K562 (cell line): ENCODE measurements around the gene COLEC12. TPM values are rescaled to one million over a fixed set of nuclear protein-coding genes. Genes with fewer than 3 reads are reported as not detected.

Experiments
- ATAC-seq: fragments of 200-7000 bp; cut with Tn5 transposase; 3 replicates; pipeline ENCODE4 v1.9.1; 2020; ENCODE audit warnings: moderate library complexity
- BruUV-seq: library from RNA; stranded (reverse); fragments of 400-500 nt; replicated peaks from 2 replicates; lab custom pipeline; 2021; lab: Mats Ljungman, UMichigan
- CTCF ChIA-PET: fragments of 300-600 bp; formaldehyde crosslinking; extraction: SDS; loops from one replicate; lab custom pipeline; 2021; ENCODE audit warnings: low intra/inter-chr PET ratio; lab: Yijun Ruan, JAX
- POLR2A ChIA-PET: fragments of 300-600, 350-650 bp; sonication (Branson Sonifier 250); formaldehyde crosslinking; extraction: SDS; loops from one replicate; lab custom pipeline; 2021; ENCODE audit warnings: antibody characterized with exemption, inconsistent platforms; lab: Yijun Ruan, JAX
- DNase-seq, 4 experiments: peaks; one replicate each; pipeline versions ENCODE4 v3.0.0 to v3.0.0-alpha.2; 2011 to 2018; ENCODE audit warnings: low spot score in 3 of 4, mixed read lengths in 3 of 4; ENCODE audit errors: extremely low read depth in 1 of 4
- FAIRE-seq: peaks from 2 replicates; lab custom pipeline; 2011; peaks lifted over from hg19 to GRCh38; lab: Jason Lieb, UNC
- H2AFZ ChIP-seq: 2 replicates; pipeline ENCODE4 v1.6.0; 2011; ENCODE audit warnings: low read depth, low read length, control low read depth, inconsistent platforms
- H3K27ac ChIP-seq: fragments of 200-600 bp; 3 replicates; pipeline ENCODE4 v1.8.0; 2011; ENCODE audit warnings: low read depth, mild to moderate bottlenecking, control low read depth, inconsistent platforms, low read length, moderate library complexity, mixed read lengths; ENCODE audit errors: extremely low read depth
- H3K27me3 ChIP-seq, 2 experiments: fragments of 300-600 bp in 1 of 2; 2 replicates in 1 of 2; 3 replicates in 1 of 2; pipeline versions ENCODE4 v1.6.0 to v1.8.0; 2011; ENCODE audit warnings: inconsistent platforms in 2 of 2, low read length in 2 of 2, mild to moderate bottlenecking in 1 of 2, mixed read lengths in 1 of 2, moderate library complexity in 1 of 2; ENCODE audit not compliant: control insufficient read depth in 2 of 2, insufficient read depth in 2 of 2
- H3K36me3 ChIP-seq: fragments of 300-600 bp; 3 replicates; pipeline ENCODE4 v1.8.0; 2011; ENCODE audit warnings: mild to moderate bottlenecking, low read length, inconsistent platforms; ENCODE audit not compliant: control insufficient read depth, insufficient read depth
- H3K4me1 ChIP-seq, 2 experiments: fragments of 200-600 bp in 1 of 2; replicated peaks in 1 of 2; 2 replicates in 1 of 2; 3 replicates in 1 of 2; pipeline versions ENCODE4 v1.5.1 to v1.8.0; 2011; ENCODE audit warnings: inconsistent platforms in 2 of 2, low read length in 2 of 2, mild to moderate bottlenecking in 1 of 2, mixed read lengths in 1 of 2, moderate library complexity in 1 of 2; ENCODE audit not compliant: control insufficient read depth in 2 of 2, insufficient read depth in 2 of 2
- H3K4me2 ChIP-seq: 2 replicates; pipeline ENCODE4 v1.6.1; 2011; ENCODE audit warnings: low read length, control low read depth, inconsistent platforms, mixed read lengths; ENCODE audit not compliant: insufficient read depth
- H3K4me3 ChIP-seq: fragments of 200-600 bp; sonication (generic), shearing (Covaris generic); 2 replicates; pipeline ENCODE4 v1.5.1; 2016; ENCODE audit warnings: control low read depth, inconsistent platforms
- H3K79me2 ChIP-seq: fragments of 200-600 bp; 3 replicates; pipeline ENCODE4 v1.8.0; 2011; ENCODE audit warnings: low read length, inconsistent platforms; ENCODE audit not compliant: control insufficient read depth, insufficient read depth
- H3K9ac ChIP-seq, 2 experiments: 2 replicates each; pipeline versions ENCODE4 v1.6.0 to v1.6.1; 2011; ENCODE audit warnings: low read depth in 2 of 2, low read length in 2 of 2, control low read depth in 1 of 2, inconsistent platforms in 1 of 2, mild to moderate bottlenecking in 1 of 2, mixed read lengths in 1 of 2; ENCODE audit not compliant: insufficient read depth in 1 of 2
- H3K9me1 ChIP-seq: one replicate; pipeline ENCODE4 v1.6.0; 2011; ENCODE audit warnings: inconsistent platforms, mild to moderate bottlenecking, low read length, moderate library complexity; ENCODE audit not compliant: control insufficient read depth, insufficient read depth
- H3K9me3 ChIP-seq: replicated peaks from 2 replicates; pipeline ENCODE4 v1.5.1; 2011; ENCODE audit warnings: low read depth, low read length, inconsistent platforms; ENCODE audit not compliant: control insufficient read depth, insufficient read depth
- H4K20me1 ChIP-seq: replicated peaks from 2 replicates; pipeline ENCODE4 v1.6.1; 2011; ENCODE audit warnings: low read length, inconsistent platforms, mixed read lengths; ENCODE audit not compliant: control insufficient read depth, insufficient read depth
- HDAC1 ChIP-seq, 2 experiments: fragments of 450-650 bp; IDR thresholded peaks; 2 replicates each; pipeline ENCODE4 v1.6.1; 2016 to 2017; ENCODE audit warnings: inconsistent platforms in 1 of 2, mild to moderate bottlenecking in 1 of 2, moderate library complexity in 1 of 2
- HINFP ChIP-seq: fragments of 450-650 bp; conservative IDR thresholded peaks from 2 replicates; pipeline ENCODE4 v1.6.1; 2016; ENCODE audit warnings: missing genetic modification characterization, low read depth, mild to moderate bottlenecking, control low read depth, missing compliant biosample characterization
- NCOR1 ChIP-seq: fragments of 450-650 bp; IDR thresholded peaks from 2 replicates; pipeline ENCODE4 v1.6.1; 2016; ENCODE audit warnings: mild to moderate bottlenecking, moderate library complexity
- NEUROD1 ChIP-seq: fragments of 150-350 bp; IDR thresholded peaks from 2 replicates; pipeline ENCODE4 v1.6.1; 2014; ENCODE audit warnings: borderline replicate concordance, low read length, low read depth; ENCODE audit not compliant: partially characterized antibody
- PML ChIP-seq: IDR thresholded peaks from 2 replicates; pipeline ENCODE4 v1.6.1; 2012; ENCODE audit warnings: low read length, inconsistent platforms
- SNIP1 ChIP-seq: fragments of 450-650 bp; IDR thresholded peaks from 2 replicates; pipeline ENCODE4 v1.7.1; 2017; ENCODE audit warnings: low read depth, mild to moderate bottlenecking
- WGBS: fragments of 100-300 bp; shearing (Covaris generic); methylation state at CpG from one replicate; pipeline ENCODE4 v1.1.6; 2016; ENCODE audit warnings: low coverage, mixed read lengths; ENCODE audit not compliant: insufficient coverage; ENCODE audit errors: missing lambda C conversion rate; 5-methylcytosine and 5-hydroxymethylcytosine counted together
- in situ Hi-C: fragments of 300-500 bp; cut with MboI; formaldehyde crosslinking; loops from 4 replicates; pipeline ENCODE4 v1.15.0; 2018; ENCODE audit warnings: inconsistent platforms, mixed read lengths
- intact Hi-C: fragments of 100-400 bp; cut with micrococcal nuclease; formaldehyde crosslinking; loops from 2 replicates; pipeline ENCODE4 v1.14.2; 2022
- polyA plus RNA-seq, 8 experiments: library from polyadenylated mRNA; depleted of rRNA in 4 of 8; stranded (reverse) in 5 of 8; unstranded in 3 of 8; fragments of >200 nt; fragmentation: Nextera tagmentation in 2 of 8; fragmentation: Illumina TruSeq in 1 of 8; extraction: Ambion mirVana in 2 of 8; extraction: Trizol in 1 of 8; gene quantifications; 2 replicates each; pipeline versions ENCODE4 v1.2.1 to v1.2.3, GENCODE V29; 2011 to 2014; ENCODE audit warnings: inconsistent platforms in 1 of 8, missing spikeins in 1 of 8
- total RNA-seq, 7 experiments: library from RNA; depleted of rRNA in 6 of 7; stranded (reverse); fragments of >200 nt in 6 of 7; fragmentation: Illumina TruSeq in 2 of 7; extraction: Trizol in 2 of 7; gene quantifications; 2 replicates each; pipeline versions ENCODE4 v1.2.1 to v1.2.3, GENCODE V29; 2011 to 2021; ENCODE audit warnings: low replicate concordance in 1 of 7

Gene COLEC12
- total and polyA plus RNA-seq, 9 of the 15 experiments (the other 6 are each of a cell fraction or from before 2014, with no cell fraction given), result 0.04 TPM; not detected in 8

GRCh38 chr18:505483-506122 lies 5.1 kb upstream of the COLEC12 start (continued):
- no peak for TF ChIP-seq PML
- TF ChIP-seq NEUROD1, result no peak
- TF ChIP-seq NCOR1, result no peak

DNA sequence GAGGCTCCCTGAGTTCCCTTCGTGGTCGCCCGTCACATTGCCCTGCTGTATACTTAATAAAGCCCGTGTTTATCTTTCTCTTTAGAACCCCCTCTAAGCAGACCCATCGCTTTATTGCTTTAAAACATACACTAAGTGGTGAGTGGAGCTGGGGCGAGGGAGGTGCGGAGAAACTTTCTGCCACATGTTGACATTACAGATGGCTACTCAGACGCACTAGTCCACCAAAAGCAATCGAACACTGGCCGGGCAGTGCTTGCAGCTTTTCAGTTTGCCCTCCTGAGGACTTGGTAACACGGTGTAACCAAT lies 859 bp upstream of the COLEC12 start:
- 14% methylated on average over 11 of the region's 11 CpGs for WGBS
- FAIRE-seq, result no peak

More for the DNA sequence above, 859 bp upstream of the COLEC12 start:
- Histone ChIP-seq H2AFZ (no peak overlapping the region), H3K27ac (no peak overlapping the region), H3K9me3 (no peaks in the 10 kb centered on the region), H3K4me2 (no peak overlapping the region), H3K9me1 (no peaks in the 10 kb centered on the region), H3K27me3 (peaks cover 42 to 47% of the 10 kb centered on the region in 2 experiments), H4K20me1 (0 out of 2 replicates have a peak, but pooled peaks cover 3% of the 10 kb centered on the region), H3K79me2 (no peaks in the 10 kb centered on the region), H3K4me3 (no peak overlapping the region), H3K9ac (no peak overlapping the region), H3K4me1 (peaks cover 0 to 18% of the 10 kb centered on the region in 2 experiments; a peak in 2 of 5 replicates), H3K36me3 (no peaks in the 10 kb centered on the region)
- ATAC-seq, result no peak
- no peak for TF ChIP-seq HINFP (tag)
- TF ChIP-seq SNIP1, result no peak
- no peak for TF ChIP-seq HDAC1 (IDR thresholded peaks at IDR 0.05)
- intact Hi-C loops (no loop called here), in situ Hi-C loops (no loop called here)
- CTCF ChIA-PET, result no interaction called here
- POLR2A ChIA-PET, result interaction anchor here (0.5 to 1.9 kb wide), 3 partner anchors 18 to 157 kb away, joined by 3 to 4 read pairs (median 3); no protein-coding TSS in a partner anchor
- BruUV-seq, result no TSS peak
- DNase-seq, result no peak
